GM18909 (cell line): ENCODE data around the gene ZNFX1.

Source experiments
- ATAC-seq: cut with Tn5 transposase; IDR thresholded peaks from one replicate; pipeline ENCODE4 v1.9.1; 2021; ENCODE audit warnings: mild to moderate bottlenecking; ENCODE audit not compliant: unreplicated experiment, poor library complexity

The ZNFX1 gene

GRCh38 chr20:49259799-49260198 lies 18.1 kb downstream of the ZNFX1 start:
- no peak for ATAC-seq

DNA sequence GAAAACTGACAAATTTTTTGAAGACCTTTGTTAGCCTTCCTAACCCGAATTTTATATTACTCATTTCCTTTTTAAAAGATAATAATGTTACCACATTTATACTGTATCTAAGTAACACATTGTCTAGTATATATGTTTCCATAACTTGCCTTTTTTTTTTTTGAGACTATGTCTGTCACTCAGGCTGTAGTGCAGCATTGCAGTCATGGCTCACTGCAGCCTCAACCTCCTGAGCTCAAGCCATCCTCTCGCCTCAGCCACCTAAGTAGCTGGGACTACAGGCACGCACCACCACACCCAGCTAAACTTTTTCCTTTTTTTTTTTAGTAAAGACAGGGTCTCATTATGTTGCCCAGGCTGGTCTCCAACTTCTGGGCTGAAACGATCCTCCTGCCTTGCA lies 18.6 kb downstream of the ZNFX1 start:
- no peak for ATAC-seq

GRCh38 chr20:49256261-49256660 lies 21.6 kb downstream of the ZNFX1 start:
- no peak for ATAC-seq

GRCh38 chr20:49252556-49253350 lies 25.1 kb downstream of the ZNFX1 start:
- no peak for ATAC-seq

DNA sequence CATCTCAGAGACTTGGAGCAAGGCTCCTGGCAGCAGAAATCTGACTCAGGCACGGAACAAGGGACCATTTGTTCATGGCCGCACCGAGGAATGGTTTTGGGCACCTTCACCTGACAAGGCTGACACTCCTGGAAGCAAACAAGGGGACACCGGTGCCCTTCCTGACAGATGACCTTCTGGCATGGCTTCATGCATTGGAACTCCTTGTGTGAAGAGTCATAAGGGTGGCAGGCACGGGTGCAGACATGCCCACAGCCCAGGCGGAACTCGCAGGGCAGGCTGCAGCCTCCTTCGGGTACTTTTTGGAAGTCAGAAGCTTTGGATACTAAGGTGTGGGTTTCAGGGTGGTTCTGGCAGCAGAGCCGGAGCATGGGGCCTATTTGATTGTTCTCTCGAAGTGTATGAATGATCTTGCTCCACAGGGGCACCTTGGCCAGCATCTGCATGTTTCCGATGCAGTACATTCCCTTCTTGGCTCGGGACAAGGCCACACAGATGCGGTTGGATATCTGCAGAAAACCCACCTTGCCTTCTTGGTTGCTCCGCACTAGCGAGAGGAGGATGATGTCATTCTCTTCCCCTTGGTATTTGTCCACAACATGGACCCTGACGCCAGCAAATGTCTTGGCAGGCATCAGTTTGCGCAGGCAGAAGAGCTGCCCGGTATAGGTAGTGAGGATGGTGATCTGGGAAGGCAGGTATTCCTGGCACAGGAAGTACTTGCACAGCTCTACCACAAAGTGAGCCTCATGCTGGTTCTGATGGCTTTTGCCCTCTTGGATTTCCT lies 28.8 kb downstream of the ZNFX1 start:
- ATAC-seq: no peak

- no peak for ATAC-seq
These were observed 29.6 kb downstream of the ZNFX1 start for GRCh38 chr20:49248301-49248700.

DNA sequence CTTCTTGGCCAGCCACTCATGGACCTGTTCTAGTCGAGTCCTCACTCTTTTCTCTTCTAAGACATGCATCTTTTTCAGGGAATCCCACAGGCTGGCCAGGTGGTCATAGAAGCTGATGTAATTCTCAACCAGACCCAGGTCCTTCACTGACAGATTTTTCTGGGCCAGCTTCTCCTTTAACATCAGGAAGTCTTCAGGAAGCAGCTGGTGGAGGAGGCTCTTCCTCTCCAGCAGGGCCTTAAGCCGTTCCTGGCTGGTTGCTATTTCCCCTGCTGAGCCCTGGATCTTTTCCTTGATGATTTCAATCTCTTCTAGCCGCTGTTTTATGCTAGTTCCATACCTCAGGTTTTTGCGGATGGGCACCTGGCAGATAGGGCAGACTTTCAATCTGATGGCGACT lies 30.1 kb downstream of the ZNFX1 start:
- no peak for ATAC-seq

DNA sequence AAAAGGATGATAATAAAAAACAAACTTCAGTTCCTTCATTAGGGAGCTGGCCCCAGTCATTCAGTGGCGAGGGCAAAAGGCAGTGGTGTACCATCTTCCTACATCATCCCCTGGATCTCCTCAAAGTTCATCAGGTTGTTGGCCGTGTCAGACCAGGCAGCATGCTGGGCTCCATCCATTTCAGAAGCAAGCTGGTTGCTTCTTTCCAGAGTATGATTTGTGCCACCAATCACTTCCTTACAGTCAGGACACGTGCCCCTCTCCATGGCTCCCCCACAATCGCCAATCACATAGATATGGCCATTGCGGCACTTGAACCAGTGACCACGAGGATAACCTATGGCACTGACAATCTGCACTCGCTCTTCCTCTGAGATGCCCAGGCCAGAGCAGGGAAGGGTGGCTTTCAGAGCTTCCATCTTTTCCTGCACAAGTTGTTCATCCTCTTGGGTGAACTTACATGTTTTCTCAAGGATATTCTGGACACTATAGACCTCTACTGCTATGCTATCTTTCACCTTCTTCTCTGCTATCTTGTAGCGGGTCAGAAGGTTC lies 30.6 kb downstream of the ZNFX1 start:
- no peak for ATAC-seq

DNA sequence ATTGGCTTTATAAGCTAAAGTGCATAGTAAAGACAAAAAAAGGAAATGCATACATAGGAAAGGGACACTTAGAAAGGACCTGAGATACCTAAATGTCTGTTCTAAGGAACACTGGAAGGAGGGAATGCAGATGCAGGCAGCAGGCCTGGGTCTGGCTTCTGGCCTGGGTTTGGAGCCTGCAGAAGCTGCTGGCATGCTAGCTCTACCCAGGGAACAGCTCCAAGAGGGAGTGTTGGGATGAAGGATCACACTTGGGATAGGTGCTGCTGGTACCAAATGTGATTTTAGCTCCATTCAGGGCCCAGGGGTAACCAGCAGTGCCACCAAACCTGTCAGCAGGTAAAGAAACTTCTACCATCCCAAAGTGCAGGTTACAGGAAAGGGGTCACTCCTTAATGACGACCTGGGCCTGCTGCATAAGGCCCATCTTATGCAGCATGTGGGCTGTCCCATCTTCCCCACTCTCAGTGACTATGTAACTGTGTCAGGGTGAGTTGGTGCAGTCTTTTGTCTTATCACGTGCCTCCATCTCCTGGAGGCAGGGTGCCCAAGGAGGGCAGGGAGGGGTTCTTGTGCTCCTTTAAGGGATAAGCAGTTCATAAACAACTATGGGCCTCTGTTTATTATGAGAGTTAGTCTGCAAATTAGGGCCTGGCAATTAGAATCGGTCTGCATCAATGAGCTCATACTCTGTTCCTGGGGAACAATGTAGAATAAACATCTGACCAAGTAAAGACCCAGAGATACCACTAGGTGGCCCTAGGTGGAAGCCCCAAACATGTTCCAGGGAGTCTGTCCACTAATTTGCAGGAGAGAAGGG lies 31.7 kb downstream of the ZNFX1 start:
- no peak for ATAC-seq

GRCh38 chr20:49237531-49237930 lies 40.3 kb downstream of the ZNFX1 start:
- ATAC-seq: no peak

GRCh38 chr20:49236301-49236700 lies 41.6 kb downstream of the ZNFX1 start:
- ATAC-seq: no peak

GRCh38 chr20:49234831-49235230 lies 43.0 kb downstream of the ZNFX1 start:
- no peak for ATAC-seq

GRCh38 chr20:49233226-49233625 lies 44.6 kb downstream of the ZNFX1 start:
- ATAC-seq: no peak

DNA sequence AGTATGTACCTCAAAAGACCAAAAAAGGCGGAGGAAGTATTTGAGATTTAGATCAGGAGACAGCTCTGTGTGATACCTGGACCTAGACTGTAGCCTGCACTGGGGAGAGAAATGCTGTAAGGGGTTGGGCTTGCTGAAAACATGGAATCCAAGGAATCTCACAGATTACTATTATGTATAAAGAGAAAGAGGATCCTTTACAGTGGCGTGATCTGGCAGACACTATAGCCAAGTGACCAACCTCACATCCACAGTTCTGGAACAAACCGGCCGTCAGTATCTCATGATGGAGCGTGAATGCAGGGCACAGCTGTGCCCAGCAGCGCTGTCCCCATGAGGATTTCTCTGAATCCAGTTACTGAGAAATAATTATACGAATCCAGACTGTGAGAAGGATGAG lies 46.4 kb downstream of the ZNFX1 start:
- ATAC-seq: no peak

- no peak for ATAC-seq
These were observed 47.2 kb downstream of the ZNFX1 start for GRCh38 chr20:49230561-49231133.

DNA sequence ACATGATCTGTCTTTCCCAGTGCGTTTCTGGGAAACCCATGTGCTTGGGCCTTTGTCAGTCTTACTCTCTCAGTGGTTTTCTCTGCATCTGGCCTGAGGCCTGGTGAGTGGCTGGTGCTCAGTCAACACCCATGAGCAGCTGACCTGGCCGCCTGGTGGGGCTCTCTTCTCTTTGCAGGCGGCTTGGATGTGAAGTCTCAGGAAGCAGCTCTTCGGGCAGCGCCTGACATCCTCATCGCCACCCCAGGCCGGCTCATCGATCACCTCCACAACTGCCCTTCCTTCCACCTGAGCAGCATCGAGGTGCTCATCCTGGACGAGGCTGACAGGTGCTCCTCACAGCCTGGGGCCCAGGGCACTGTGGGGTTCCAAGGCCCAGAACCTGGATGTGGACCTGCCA lies 47.8 kb downstream of the ZNFX1 start:
- no peak for ATAC-seq

DNA sequence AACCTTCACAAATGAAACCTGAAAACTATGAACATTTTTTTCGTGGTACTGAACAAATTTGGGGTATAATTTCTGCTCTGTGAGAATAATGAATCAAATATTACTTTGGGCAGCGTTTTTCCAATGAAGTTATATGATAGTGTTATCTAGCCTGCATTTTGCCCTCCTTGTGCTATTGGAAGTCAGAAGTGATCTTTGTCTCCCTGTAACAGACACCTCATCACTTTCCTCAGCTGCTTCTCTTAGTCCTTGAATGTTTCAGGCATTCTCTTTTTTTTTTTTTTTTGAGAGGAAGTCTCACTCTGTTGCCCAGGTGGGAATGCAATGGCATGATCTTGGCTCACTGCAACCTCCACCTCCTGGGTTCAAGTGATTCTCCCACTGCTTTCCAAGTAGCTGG lies 48.5 kb downstream of the ZNFX1 start:
- no peak for ATAC-seq

- ATAC-seq: no peak
These were observed 49.2 kb downstream of the ZNFX1 start for GRCh38 chr20:49228676-49229075.

GRCh38 chr20:49225896-49226295 lies 52.0 kb downstream of the ZNFX1 start:
- ATAC-seq: no peak
